Tibial nerve (tissue), 4 donors: ENCODE data around the gene CCDC38. TPM values are rescaled to one million over a fixed set of nuclear protein-coding genes. Genes with fewer than 3 reads are reported as not detected.
"Not testable (repeated sequence)": the region's sequence is repeated elsewhere in the genome, so short reads cannot be mapped to it uniquely, and the experiment has no call there.

Experiments
- DNase-seq, 2 donors: peaks; one replicate each; pipeline ENCODE4 v3.0.0-alpha.2; 2019; ENCODE audit warnings: low spot score in 2 of 2
- H3K27ac ChIP-seq, 4 donors: fragments of 200-600 bp; sonication (generic) in 3 of 4; one replicate each; pipeline ENCODE4 v1.5.1; 2017 to 2019; ENCODE audit warnings: mild to moderate bottlenecking in 1 of 4
- H3K27me3 ChIP-seq, 2 donors: fragments of 200-600 bp; sonication (generic) in 1 of 2; one replicate each; pipeline versions ENCODE4 v1.5.1 to v1.6.0; 2017 to 2019
- H3K36me3 ChIP-seq, 3 donors: fragments of 200-600 bp; sonication (generic); one replicate each; pipeline ENCODE4 v1.5.1; 2018 to 2019
- H3K4me1 ChIP-seq, 4 donors: fragments of 200-600 bp; sonication (generic) in 3 of 4; one replicate each; pipeline ENCODE4 v1.5.1; 2017 to 2019
- H3K4me3 ChIP-seq, 4 donors: fragments of 200-600 bp; sonication (generic) in 3 of 4; one replicate each; pipeline ENCODE4 v1.5.1; 2017 to 2019; ENCODE audit warnings: mild to moderate bottlenecking in 1 of 4, moderate library complexity in 1 of 4
- H3K9me3 ChIP-seq, 4 donors: fragments of 200-600 bp; sonication (generic) in 3 of 4; one replicate each; pipeline ENCODE4 v1.5.1; 2017 to 2019
- CTCF ChIP-seq, 5 experiments: fragments of 200-600 bp in 3 of 5; fragments of 450-650 bp in 2 of 5; sonication (generic) in 3 of 5; IDR thresholded peaks; one replicate each; pipeline ENCODE4 v1.5.1; 2016 to 2019; ENCODE audit warnings: antibody characterized with exemption in 5 of 5, mild to moderate bottlenecking in 3 of 5, moderate library complexity in 2 of 5
- EP300 ChIP-seq, 2 donors: sonication (generic); formaldehyde crosslinking; IDR thresholded peaks; one replicate each; pipeline ENCODE4 v1.6.1; 2017; ENCODE audit warnings: antibody characterized with exemption in 2 of 2, mild to moderate bottlenecking in 1 of 2
- POLR2A ChIP-seq, 2 donors: fragments of 450-650 bp; IDR thresholded peaks; one replicate each; pipeline ENCODE4 v1.6.1; 2017; ENCODE audit warnings: antibody characterized with exemption in 2 of 2, mild to moderate bottlenecking in 2 of 2, moderate library complexity in 2 of 2
- WGBS, 2 donors: methylation state at CpG; one replicate each; pipeline ENCODE4 v1.1.5; 2018; 5-methylcytosine and 5-hydroxymethylcytosine counted together
- total RNA-seq, 4 donors: library from RNA; depleted of rRNA; stranded (reverse); fragments of >200 nt; gene quantifications; one replicate each; pipeline ENCODE4 v1.1.0, GENCODE V29; 2016

The CCDC38 gene
- total RNA-seq, 4 donors from 2014 or later = not detected

DNA sequence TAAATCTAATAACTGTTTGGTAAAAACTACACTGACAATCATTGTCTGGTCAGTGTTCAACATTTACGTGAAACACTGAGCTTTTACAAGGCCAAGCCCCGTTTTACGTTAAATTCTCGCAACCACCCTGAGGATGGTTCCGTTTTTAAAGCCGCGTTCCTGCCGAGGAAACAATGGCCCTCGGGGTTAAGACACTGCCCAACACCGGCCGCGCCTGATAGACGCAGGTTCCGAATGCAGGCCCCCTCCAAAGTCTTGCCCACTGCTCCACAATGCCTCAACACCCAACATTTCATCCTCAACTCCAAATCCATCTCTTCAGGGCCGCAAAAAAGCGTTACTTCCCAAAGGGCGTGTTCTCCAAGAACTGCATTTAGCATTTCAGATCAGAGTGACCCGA is 84.6 kb downstream of the CCDC38 start:
- H3K27ac ChIP-seq = no peak overlapping the region
- TF ChIP-seq CTCF (IDR thresholded peaks at IDR 0.05) = no peak
- H3K27me3 ChIP-seq = no peaks in the 10 kb centered on the region
- peaks cover 0 to 27% (median 15%) of the 10 kb centered on the region in 4 donors for H3K4me1 ChIP-seq
- H3K4me3 ChIP-seq = peak overlapping the region in 3 of 4 donors; percentile 69 to 83 (median 79)
- WGBS, 2 donors = 44 to 49% methylated on average over 18 of the region's 18 CpGs
- peaks cover 0 to 17% (median 5%) of the 10 kb centered on the region in 3 donors for H3K36me3 ChIP-seq
- no peak for DNase-seq
- no peaks in the 10 kb centered on the region for H3K9me3 ChIP-seq

- Histone ChIP-seq H3K27me3 (no peaks in the 10 kb centered on the region), H3K4me1 (peaks cover 0 to 27% (median 15%) of the 10 kb centered on the region in 4 donors), H3K4me3 (no peak overlapping the region), H3K36me3 (peaks cover 0 to 10% (median 0%) of the 10 kb centered on the region in 3 donors), H3K27ac (no peak overlapping the region), H3K9me3 (no peaks in the 10 kb centered on the region)
- no peak for DNase-seq
- TF ChIP-seq POLR2A (IDR thresholded peaks at IDR 0.05) = no peak
- TF ChIP-seq EP300 (IDR thresholded peaks at IDR 0.05) = no peak
- TF ChIP-seq CTCF (IDR thresholded peaks at IDR 0.05) = no peak
- WGBS, 2 donors = 94 to 95% methylated on average over 7 of the region's 7 CpGs
Observed at GRCh38 chr12:95857156-95857555, 85.3 kb downstream of the CCDC38 start.

- 82 to 86% methylated on average over 4 of the region's 4 CpGs for WGBS, 2 donors
- Histone ChIP-seq H3K36me3 (no peaks in the 10 kb centered on the region), H3K4me3 (no peak overlapping the region), H3K27me3 (no peaks in the 10 kb centered on the region), H3K9me3 (no peaks in the 10 kb centered on the region), H3K27ac (no peak overlapping the region), H3K4me1 (no peaks in the 10 kb centered on the region)
- DNase-seq = no peak
- no peak for TF ChIP-seq POLR2A (IDR thresholded peaks at IDR 0.05)
Observed at GRCh38 chr12:95852133-95852532, 90.3 kb downstream of the CCDC38 start.

DNA sequence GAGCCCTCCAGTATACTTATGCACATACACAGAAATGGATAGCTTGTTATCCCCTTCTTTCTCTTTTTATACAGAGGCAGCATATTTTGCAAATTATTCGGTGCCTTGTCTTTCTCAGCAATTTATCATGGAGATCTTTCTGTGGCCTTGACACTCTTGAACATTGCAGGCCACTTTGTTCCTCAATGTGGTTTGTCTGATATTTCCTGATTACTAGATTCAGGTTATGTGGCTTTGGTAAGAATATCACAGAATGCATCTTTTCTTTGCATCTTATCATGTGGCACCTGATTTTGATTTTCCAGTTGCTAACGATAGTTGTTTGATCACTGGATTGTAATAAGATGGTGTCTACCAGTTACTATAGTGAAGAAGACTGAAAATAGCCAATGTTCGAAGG is 90.8 kb downstream of the CCDC38 start:
- Histone ChIP-seq H3K9me3 (no peaks in the 10 kb centered on the region), H3K27ac (no peak overlapping the region), H3K36me3 (no peaks in the 10 kb centered on the region), H3K4me1 (no peaks in the 10 kb centered on the region), H3K27me3 (no peaks in the 10 kb centered on the region), H3K4me3 (no peak overlapping the region)
- 82 to 85% methylated on average over 3 of the region's 3 CpGs for WGBS, 2 donors
- no peak for DNase-seq
- no peak for TF ChIP-seq EP300 (IDR thresholded peaks at IDR 0.05)
- TF ChIP-seq POLR2A (IDR thresholded peaks at IDR 0.05) = no peak
- TF ChIP-seq CTCF (IDR thresholded peaks at IDR 0.05) = no peak

GRCh38 chr12:95848575-95849388 is 93.6 kb downstream of the CCDC38 start:
- Histone ChIP-seq H3K27ac (no peak overlapping the region), H3K4me3 (no peak overlapping the region), H3K4me1 (no peaks in the 10 kb centered on the region), H3K9me3 (no peaks in the 10 kb centered on the region), H3K36me3 (no peaks in the 10 kb centered on the region), H3K27me3 (no peaks in the 10 kb centered on the region)
- no peak for DNase-seq
- WGBS, 2 donors = 57% methylated on average over 8 of the region's 8 CpGs
- TF ChIP-seq EP300 (IDR thresholded peaks at IDR 0.05) (no peak), CTCF (IDR thresholded peaks at IDR 0.05) (peak in 1 of 5 experiments; percentile 7), POLR2A (IDR thresholded peaks at IDR 0.05) (no peak)

- H3K36me3 ChIP-seq, DNase-seq, H3K27me3 ChIP-seq, H3K27ac ChIP-seq, H3K4me3 ChIP-seq, H3K9me3 ChIP-seq, H3K4me1 ChIP-seq: not testable (repeated sequence)
- 92 to 94% methylated on average over 6 of the region's 12 CpGs for WGBS, 2 donors
Observed at GRCh38 chr12:95842426-95842825, 100.0 kb downstream of the CCDC38 start.
